ENCODE measurements around the gene GALK2.
"Not testable (repeated sequence)": the region's sequence is repeated elsewhere in the genome, so short reads cannot be mapped to it uniquely, and the experiment has no call there.

The GALK2 gene

GRCh38 chr15:49327927-49328326 is 157.9 kb downstream of the GALK2 start:
- H3K4me3 ChIP-seq (ENCODE audit: low read depth in 1 of 2, low read length in 2 of 2) = no peak overlapping the region
- no peak overlapping the region for H3K9ac ChIP-seq (ENCODE audit: low read depth in 1 of 2, low read length in 2 of 2)

GRCh38 chr15:49328941-49329340 is 158.9 kb downstream of the GALK2 start:
- Histone ChIP-seq H3K9me3 (ENCODE audit: control insufficient read depth in 1 of 2, low read length in 2 of 2) (no peaks in the 10 kb centered on the region), H3K27ac (ENCODE audit: low read depth, low read length) (no peak overlapping the region), H3K36me3 (ENCODE audit: control insufficient read depth in 1 of 2, insufficient read depth in 2 of 2, low read length in 2 of 2) (peaks cover 10 to 17% of the 10 kb centered on the region in 2 donors), H3K4me1 (ENCODE audit: control insufficient read depth in 1 of 2, insufficient read depth in 2 of 2, low read length in 2 of 2) (no peaks in the 10 kb centered on the region), H3K9ac (ENCODE audit: low read depth in 1 of 2, low read length in 2 of 2) (no peak overlapping the region), H3K4me3 (ENCODE audit: low read depth in 1 of 2, low read length in 2 of 2) (no peak overlapping the region), H3K27me3 (ENCODE audit: control insufficient read depth in 1 of 2, insufficient read depth in 2 of 2, low read length in 2 of 2) (no peaks in the 10 kb centered on the region)

More at GRCh38 chr15:49327927-49328326, 157.9 kb downstream of the GALK2 start:
- Histone ChIP-seq H3K36me3 (ENCODE audit: control insufficient read depth in 1 of 2, insufficient read depth in 2 of 2, low read length in 2 of 2) (peaks cover 10 to 23% of the 10 kb centered on the region in 2 donors), H3K9me3 (ENCODE audit: control insufficient read depth in 1 of 2, low read length in 2 of 2) (no peaks in the 10 kb centered on the region), H3K27me3 (ENCODE audit: control insufficient read depth in 1 of 2, insufficient read depth in 2 of 2, low read length in 2 of 2) (no peaks in the 10 kb centered on the region), H3K4me1 (ENCODE audit: control insufficient read depth in 1 of 2, insufficient read depth in 2 of 2, low read length in 2 of 2) (no peaks in the 10 kb centered on the region), H3K27ac (ENCODE audit: low read depth, low read length) (no peak overlapping the region)

- Histone ChIP-seq H3K9me3 (ENCODE audit: control insufficient read depth in 1 of 2, low read length in 2 of 2) (no peaks in the 10 kb centered on the region), H3K9ac (ENCODE audit: low read depth in 1 of 2, low read length in 2 of 2) (no peak overlapping the region), H3K36me3 (ENCODE audit: control insufficient read depth in 1 of 2, insufficient read depth in 2 of 2, low read length in 2 of 2) (peaks cover 10 to 17% of the 10 kb centered on the region in 2 donors), H3K27ac (ENCODE audit: low read depth, low read length) (no peak overlapping the region), H3K4me1 (ENCODE audit: control insufficient read depth in 1 of 2, insufficient read depth in 2 of 2, low read length in 2 of 2) (no peaks in the 10 kb centered on the region), H3K4me3 (ENCODE audit: low read depth in 1 of 2, low read length in 2 of 2) (no peak overlapping the region), H3K27me3 (ENCODE audit: control insufficient read depth in 1 of 2, insufficient read depth in 2 of 2, low read length in 2 of 2) (no peaks in the 10 kb centered on the region)
Observed at GRCh38 chr15:49330166-49330565, 160.1 kb downstream of the GALK2 start.

- no peak overlapping the region for H3K27ac ChIP-seq (ENCODE audit: low read depth, low read length)
- H3K4me3 ChIP-seq (ENCODE audit: low read depth in 1 of 2, low read length in 2 of 2) = no peak overlapping the region
- H3K27me3 ChIP-seq (ENCODE audit: control insufficient read depth in 1 of 2, insufficient read depth in 2 of 2, low read length in 2 of 2) = no peaks in the 10 kb centered on the region
- no peaks in the 10 kb centered on the region for H3K9me3 ChIP-seq (ENCODE audit: control insufficient read depth in 1 of 2, low read length in 2 of 2)
- H3K9ac ChIP-seq (ENCODE audit: low read depth in 1 of 2, low read length in 2 of 2) = no peak overlapping the region
- peaks cover 10 to 17% of the 10 kb centered on the region in 2 donors for H3K36me3 ChIP-seq (ENCODE audit: control insufficient read depth in 1 of 2, insufficient read depth in 2 of 2, low read length in 2 of 2)
- H3K4me1 ChIP-seq (ENCODE audit: control insufficient read depth in 1 of 2, insufficient read depth in 2 of 2, low read length in 2 of 2) = no peaks in the 10 kb centered on the region
Observed at GRCh38 chr15:49331442-49331841, 161.4 kb downstream of the GALK2 start.

GRCh38 chr15:49331951-49332350 is 161.9 kb downstream of the GALK2 start:
- Histone ChIP-seq H3K4me1 (ENCODE audit: control insufficient read depth in 1 of 2, insufficient read depth in 2 of 2, low read length in 2 of 2) (no peaks in the 10 kb centered on the region), H3K9ac (ENCODE audit: low read depth in 1 of 2, low read length in 2 of 2) (no peak overlapping the region), H3K36me3 (ENCODE audit: control insufficient read depth in 1 of 2, insufficient read depth in 2 of 2, low read length in 2 of 2) (peaks cover 10 to 17% of the 10 kb centered on the region in 2 donors), H3K27ac (ENCODE audit: low read depth, low read length) (no peak overlapping the region), H3K9me3 (ENCODE audit: control insufficient read depth in 1 of 2, low read length in 2 of 2) (no peaks in the 10 kb centered on the region), H3K27me3 (ENCODE audit: control insufficient read depth in 1 of 2, insufficient read depth in 2 of 2, low read length in 2 of 2) (no peaks in the 10 kb centered on the region), H3K4me3 (ENCODE audit: low read depth in 1 of 2, low read length in 2 of 2) (no peak overlapping the region)

- Histone ChIP-seq H3K9me3 (ENCODE audit: control insufficient read depth in 1 of 2, low read length in 2 of 2) (peaks cover 2 to 4% of the 10 kb centered on the region in 2 donors), H3K4me1 (ENCODE audit: control insufficient read depth in 1 of 2, insufficient read depth in 2 of 2, low read length in 2 of 2) (no peaks in the 10 kb centered on the region), H3K9ac (ENCODE audit: low read depth in 1 of 2, low read length in 2 of 2) (no peak overlapping the region), H3K27ac (ENCODE audit: low read depth, low read length) (no peak overlapping the region), H3K36me3 (ENCODE audit: control insufficient read depth in 1 of 2, insufficient read depth in 2 of 2, low read length in 2 of 2) (no peaks in the 10 kb centered on the region), H3K4me3 (ENCODE audit: low read depth in 1 of 2, low read length in 2 of 2) (no peak overlapping the region), H3K27me3 (ENCODE audit: control insufficient read depth in 1 of 2, insufficient read depth in 2 of 2, low read length in 2 of 2) (no peaks in the 10 kb centered on the region)
Observed at GRCh38 chr15:49339656-49340055, 169.6 kb downstream of the GALK2 start.

- H3K4me1 ChIP-seq (ENCODE audit: control insufficient read depth in 1 of 2, insufficient read depth in 2 of 2, low read length in 2 of 2) = no peaks in the 10 kb centered on the region
Observed at GRCh38 chr15:49343546-49343945, 173.5 kb downstream of the GALK2 start.

GRCh38 chr15:49354439-49354838 is 184.4 kb downstream of the GALK2 start:
- not testable (repeated sequence) for H3K4me1 ChIP-seq (ENCODE audit: control insufficient read depth in 1 of 2, insufficient read depth in 2 of 2, low read length in 2 of 2); H3K9ac ChIP-seq (ENCODE audit: low read depth in 1 of 2, low read length in 2 of 2); H3K27ac ChIP-seq (ENCODE audit: low read depth, low read length)

More at GRCh38 chr15:49343546-49343945, 173.5 kb downstream of the GALK2 start:
- no peaks in the 10 kb centered on the region for H3K27me3 ChIP-seq (ENCODE audit: control insufficient read depth in 1 of 2, insufficient read depth in 2 of 2, low read length in 2 of 2)
- peaks cover 2 to 4% of the 10 kb centered on the region in 2 donors for H3K9me3 ChIP-seq (ENCODE audit: control insufficient read depth in 1 of 2, low read length in 2 of 2)
- H3K36me3 ChIP-seq (ENCODE audit: control insufficient read depth in 1 of 2, insufficient read depth in 2 of 2, low read length in 2 of 2) = peaks cover 0 to 3% of the 10 kb centered on the region in 2 donors
- no peak overlapping the region for H3K9ac ChIP-seq (ENCODE audit: low read depth in 1 of 2, low read length in 2 of 2)
- no peak overlapping the region for H3K4me3 ChIP-seq (ENCODE audit: low read depth in 1 of 2, low read length in 2 of 2)
- no peak overlapping the region for H3K27ac ChIP-seq (ENCODE audit: low read depth, low read length)

GRCh38 chr15:49361370-49361769 is 191.3 kb downstream of the GALK2 start:
- Histone ChIP-seq H3K9ac (ENCODE audit: low read depth in 1 of 2, low read length in 2 of 2) (no peak overlapping the region), H3K36me3 (ENCODE audit: control insufficient read depth in 1 of 2, insufficient read depth in 2 of 2, low read length in 2 of 2) (no peaks in the 10 kb centered on the region)

More at GRCh38 chr15:49354439-49354838, 184.4 kb downstream of the GALK2 start:
- not testable (repeated sequence) for H3K27me3 ChIP-seq (ENCODE audit: control insufficient read depth in 1 of 2, insufficient read depth in 2 of 2, low read length in 2 of 2); H3K9me3 ChIP-seq (ENCODE audit: control insufficient read depth in 1 of 2, low read length in 2 of 2); H3K4me3 ChIP-seq (ENCODE audit: low read depth in 1 of 2, low read length in 2 of 2); H3K36me3 ChIP-seq (ENCODE audit: control insufficient read depth in 1 of 2, insufficient read depth in 2 of 2, low read length in 2 of 2)

GRCh38 chr15:49366496-49366895 is 196.4 kb downstream of the GALK2 start:
- Histone ChIP-seq H3K27ac (ENCODE audit: low read depth, low read length) (no peak overlapping the region), H3K36me3 (ENCODE audit: control insufficient read depth in 1 of 2, insufficient read depth in 2 of 2, low read length in 2 of 2) (no peaks in the 10 kb centered on the region), H3K9ac (ENCODE audit: low read depth in 1 of 2, low read length in 2 of 2) (no peak overlapping the region), H3K27me3 (ENCODE audit: control insufficient read depth in 1 of 2, insufficient read depth in 2 of 2, low read length in 2 of 2) (no peaks in the 10 kb centered on the region), H3K4me3 (ENCODE audit: low read depth in 1 of 2, low read length in 2 of 2) (no peak overlapping the region), H3K9me3 (ENCODE audit: control insufficient read depth in 1 of 2, low read length in 2 of 2) (no peaks in the 10 kb centered on the region), H3K4me1 (ENCODE audit: control insufficient read depth in 1 of 2, insufficient read depth in 2 of 2, low read length in 2 of 2) (no peaks in the 10 kb centered on the region)

More at GRCh38 chr15:49361370-49361769, 191.3 kb downstream of the GALK2 start:
- Histone ChIP-seq H3K27me3 (ENCODE audit: control insufficient read depth in 1 of 2, insufficient read depth in 2 of 2, low read length in 2 of 2) (no peaks in the 10 kb centered on the region), H3K4me1 (ENCODE audit: control insufficient read depth in 1 of 2, insufficient read depth in 2 of 2, low read length in 2 of 2) (no peaks in the 10 kb centered on the region), H3K4me3 (ENCODE audit: low read depth in 1 of 2, low read length in 2 of 2) (no peak overlapping the region), H3K9me3 (ENCODE audit: control insufficient read depth in 1 of 2, low read length in 2 of 2) (no peaks in the 10 kb centered on the region), H3K27ac (ENCODE audit: low read depth, low read length) (no peak overlapping the region)

- Histone ChIP-seq H3K9ac (ENCODE audit: low read depth in 1 of 2, low read length in 2 of 2) (no peak overlapping the region), H3K36me3 (ENCODE audit: control insufficient read depth in 1 of 2, insufficient read depth in 2 of 2, low read length in 2 of 2) (no peaks in the 10 kb centered on the region), H3K9me3 (ENCODE audit: control insufficient read depth in 1 of 2, low read length in 2 of 2) (no peaks in the 10 kb centered on the region), H3K4me1 (ENCODE audit: control insufficient read depth in 1 of 2, insufficient read depth in 2 of 2, low read length in 2 of 2) (no peaks in the 10 kb centered on the region), H3K27ac (ENCODE audit: low read depth, low read length) (no peak overlapping the region), H3K4me3 (ENCODE audit: low read depth in 1 of 2, low read length in 2 of 2) (no peak overlapping the region), H3K27me3 (ENCODE audit: control insufficient read depth in 1 of 2, insufficient read depth in 2 of 2, low read length in 2 of 2) (no peaks in the 10 kb centered on the region)
Observed at GRCh38 chr15:49370782-49371181, 200.7 kb downstream of the GALK2 start.

Data from duodenal mucosa (tissue), 2 donors.